Breast epithelium (tissue), 4 donors: ENCODE measurements around the gene FAM78B. TPM values are rescaled to one million over a fixed set of nuclear protein-coding genes. Genes with fewer than 3 reads are reported as not detected.

Experiments used
- DNase-seq, 2 donors: peaks; one replicate each; pipeline ENCODE4 v3.0.0-alpha.2; 2019; ENCODE audit warnings: low spot score in 2 of 2
- H3K27ac ChIP-seq, 2 donors: fragments of 200-600 bp; sonication (generic) in 1 of 2; one replicate each; pipeline ENCODE4 v1.5.1; 2016 to 2019; ENCODE audit warnings: mild to moderate bottlenecking in 1 of 2
- H3K27me3 ChIP-seq, 2 donors: fragments of 200-600 bp; sonication (generic) in 1 of 2; one replicate each; pipeline versions ENCODE4 v1.5.1 to v1.6.0; 2017 to 2019; ENCODE audit warnings: control low read depth in 1 of 2, mild to moderate bottlenecking in 1 of 2
- H3K36me3 ChIP-seq: fragments of 200-600 bp; one replicate; pipeline ENCODE4 v1.5.1; 2019
- H3K4me1 ChIP-seq, 2 donors: fragments of 200-600 bp; sonication (generic); one replicate each; pipeline ENCODE4 v1.5.1; 2016 to 2019; ENCODE audit warnings: control low read depth in 1 of 2
- H3K4me3 ChIP-seq, 3 donors: fragments of 200-600 bp; sonication (generic); 1 replicate in 2 of 3; 2 replicates in 1 of 3; pipeline ENCODE4 v1.5.1; 2016 to 2019; ENCODE audit warnings: mild to moderate bottlenecking in 3 of 3, moderate library complexity in 2 of 3
- H3K9me3 ChIP-seq, 2 donors: fragments of 200-600 bp; sonication (generic) in 1 of 2; one replicate each; pipeline ENCODE4 v1.5.1; 2016 to 2019; ENCODE audit warnings: control low read depth in 1 of 2
- POLR2A ChIP-seq: fragments of 450-650 bp; IDR thresholded peaks from one replicate; pipeline ENCODE4 v1.6.1; 2016; ENCODE audit warnings: antibody characterized with exemption, mild to moderate bottlenecking, moderate library complexity
- POLR2AphosphoS5 ChIP-seq, 3 donors: sonication (generic); formaldehyde crosslinking; IDR thresholded peaks; one replicate each; pipeline ENCODE4 v1.6.1; 2017; ENCODE audit warnings: antibody characterized with exemption in 3 of 3
- intact Hi-C: fragments of 100-400 bp; cut with DNase I; formaldehyde crosslinking; loops from one replicate; pipeline ENCODE4 v1.15.1; 2023; ENCODE audit warnings: low total_unique reads
- total RNA-seq, 3 donors: library from RNA; depleted of rRNA; stranded (reverse); fragments of >200 nt; gene quantifications; one replicate each; pipeline ENCODE4 v1.1.0, GENCODE V29; 2016
- TF ChIP-seq, protein P1 (sequence below), 3 donors: fragments of 450-650 bp; IDR thresholded peaks; one replicate each; pipeline ENCODE4 v1.5.1; 2016 to 2017; ENCODE audit warnings: antibody characterized with exemption in 3 of 3, mild to moderate bottlenecking in 3 of 3, moderate library complexity in 3 of 3

Gene FAM78B
- total RNA-seq, 3 donors from 2014 or later, result 0.98 to 3.2 (median 1.2) TPM

DNA sequence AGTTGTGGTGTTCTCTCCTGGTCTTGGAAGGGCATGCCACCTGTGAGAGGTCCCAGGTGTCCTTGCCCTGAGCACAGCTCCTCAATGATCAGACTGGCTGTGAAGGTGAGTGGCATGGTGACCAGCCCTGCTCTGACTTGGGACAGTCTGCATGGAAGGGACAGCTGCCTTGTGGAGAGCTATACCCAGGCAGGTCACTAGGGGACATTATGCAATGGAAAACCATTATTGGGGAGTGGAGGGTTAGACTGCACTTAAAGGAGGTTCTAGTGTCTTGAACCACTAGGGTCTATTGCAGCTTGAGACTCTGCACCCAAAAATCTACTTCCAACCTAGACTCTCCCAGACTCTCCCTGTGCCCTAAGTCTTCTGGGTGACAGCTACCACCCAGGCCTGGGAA is 24.8 kb downstream of the FAM78B start:
- no peaks in the 10 kb centered on the region for H3K9me3 ChIP-seq

DNA sequence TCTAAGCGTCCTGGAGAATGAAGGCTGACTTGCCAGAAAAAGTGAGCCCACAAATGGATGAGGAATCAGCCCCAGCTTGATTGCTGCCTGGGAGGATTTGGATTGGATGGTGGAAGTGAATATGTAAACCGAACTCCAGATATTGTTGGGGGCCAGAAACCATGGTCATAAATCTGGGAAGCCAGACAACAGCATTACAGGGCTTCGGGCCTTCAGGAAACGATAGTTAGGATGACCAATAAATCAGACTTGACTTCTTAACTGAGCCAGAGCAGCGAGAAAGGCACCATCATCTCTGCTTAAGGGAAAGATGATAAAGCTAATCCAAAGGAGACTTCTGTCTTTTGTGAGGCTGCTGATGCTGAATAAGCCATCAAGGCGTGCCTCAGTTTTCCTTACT is 26.6 kb downstream of the FAM78B start:
- Histone ChIP-seq H3K4me3 (no peak overlapping the region), H3K27me3 (no peaks in the 10 kb centered on the region), H3K36me3 (no peaks in the 10 kb centered on the region), H3K9me3 (no peaks in the 10 kb centered on the region), H3K27ac (no peak overlapping the region), H3K4me1 (no peaks in the 10 kb centered on the region)
- DNase-seq, result no peak
- TF ChIP-seq POLR2AphosphoS5 (IDR thresholded peaks at IDR 0.05) (no peak), POLR2A (no peak)
- TF ChIP-seq, protein P1, sequence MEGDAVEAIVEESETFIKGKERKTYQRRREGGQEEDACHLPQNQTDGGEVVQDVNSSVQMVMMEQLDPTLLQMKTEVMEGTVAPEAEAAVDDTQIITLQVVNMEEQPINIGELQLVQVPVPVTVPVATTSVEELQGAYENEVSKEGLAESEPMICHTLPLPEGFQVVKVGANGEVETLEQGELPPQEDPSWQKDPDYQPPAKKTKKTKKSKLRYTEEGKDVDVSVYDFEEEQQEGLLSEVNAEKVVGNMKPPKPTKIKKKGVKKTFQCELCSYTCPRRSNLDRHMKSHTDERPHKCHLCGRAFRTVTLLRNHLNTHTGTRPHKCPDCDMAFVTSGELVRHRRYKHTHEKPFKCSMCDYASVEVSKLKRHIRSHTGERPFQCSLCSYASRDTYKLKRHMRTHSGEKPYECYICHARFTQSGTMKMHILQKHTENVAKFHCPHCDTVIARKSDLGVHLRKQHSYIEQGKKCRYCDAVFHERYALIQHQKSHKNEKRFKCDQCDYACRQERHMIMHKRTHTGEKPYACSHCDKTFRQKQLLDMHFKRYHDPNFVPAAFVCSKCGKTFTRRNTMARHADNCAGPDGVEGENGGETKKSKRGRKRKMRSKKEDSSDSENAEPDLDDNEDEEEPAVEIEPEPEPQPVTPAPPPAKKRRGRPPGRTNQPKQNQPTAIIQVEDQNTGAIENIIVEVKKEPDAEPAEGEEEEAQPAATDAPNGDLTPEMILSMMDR (IDR thresholded peaks at IDR 0.05), result no peak
- intact Hi-C loops, result no loop called here

More for the DNA sequence above, 24.8 kb downstream of the FAM78B start:
- TF ChIP-seq POLR2A (no peak), POLR2AphosphoS5 (IDR thresholded peaks at IDR 0.05) (no peak)
- TF ChIP-seq, protein P1 (IDR thresholded peaks at IDR 0.05), result no peak
- DNase-seq, result no peak
- intact Hi-C loops, result no loop called here
- no peaks in the 10 kb centered on the region for H3K4me1 ChIP-seq
- H3K36me3 ChIP-seq, result no peaks in the 10 kb centered on the region
- H3K27me3 ChIP-seq, result no peaks in the 10 kb centered on the region
- H3K4me3 ChIP-seq, result no peak overlapping the region
- no peak overlapping the region for H3K27ac ChIP-seq

DNA sequence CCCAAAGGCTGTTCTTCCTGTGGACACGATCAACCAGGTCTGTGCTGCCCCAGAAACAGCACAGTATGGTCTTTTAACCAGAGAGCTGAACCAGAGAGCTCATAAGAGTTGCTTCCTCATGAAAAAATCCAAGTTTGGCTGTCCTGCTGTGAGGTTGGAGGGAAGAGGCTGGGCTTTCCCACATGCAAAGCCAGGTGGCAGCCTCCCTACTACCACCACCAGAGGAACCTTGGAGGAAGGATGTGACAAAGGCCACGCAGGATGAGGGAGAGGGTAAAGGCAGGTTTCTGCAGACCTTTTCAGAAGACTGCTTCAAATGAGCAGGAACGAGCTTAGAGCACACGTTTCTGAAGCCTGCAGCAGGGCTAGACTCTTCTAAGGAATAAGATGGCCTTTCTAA is 27.1 kb downstream of the FAM78B start:
- Histone ChIP-seq H3K4me3 (no peak overlapping the region), H3K27me3 (no peaks in the 10 kb centered on the region), H3K36me3 (no peaks in the 10 kb centered on the region), H3K4me1 (no peaks in the 10 kb centered on the region), H3K9me3 (no peaks in the 10 kb centered on the region), H3K27ac (no peak overlapping the region)
- intact Hi-C loops, result no loop called here
- DNase-seq, result no peak
- TF ChIP-seq POLR2A (no peak), POLR2AphosphoS5 (IDR thresholded peaks at IDR 0.05) (no peak)
- TF ChIP-seq, protein P1 (IDR thresholded peaks at IDR 0.05), result no peak

GRCh38 chr1:166136699-166137401 is 30.0 kb downstream of the FAM78B start:
- TF ChIP-seq POLR2AphosphoS5 (IDR thresholded peaks at IDR 0.05), result no peak
- TF ChIP-seq, protein P1 (IDR thresholded peaks at IDR 0.05), result no peak
- no peak for TF ChIP-seq POLR2A
- no peaks in the 10 kb centered on the region for H3K27me3 ChIP-seq
- intact Hi-C loops, result no loop called here
- no peaks in the 10 kb centered on the region for H3K36me3 ChIP-seq
- H3K4me1 ChIP-seq, result no peaks in the 10 kb centered on the region
- no peaks in the 10 kb centered on the region for H3K9me3 ChIP-seq
- H3K27ac ChIP-seq, result no peak overlapping the region
- DNase-seq, result no peak
- H3K4me3 ChIP-seq, result no peak overlapping the region

DNA sequence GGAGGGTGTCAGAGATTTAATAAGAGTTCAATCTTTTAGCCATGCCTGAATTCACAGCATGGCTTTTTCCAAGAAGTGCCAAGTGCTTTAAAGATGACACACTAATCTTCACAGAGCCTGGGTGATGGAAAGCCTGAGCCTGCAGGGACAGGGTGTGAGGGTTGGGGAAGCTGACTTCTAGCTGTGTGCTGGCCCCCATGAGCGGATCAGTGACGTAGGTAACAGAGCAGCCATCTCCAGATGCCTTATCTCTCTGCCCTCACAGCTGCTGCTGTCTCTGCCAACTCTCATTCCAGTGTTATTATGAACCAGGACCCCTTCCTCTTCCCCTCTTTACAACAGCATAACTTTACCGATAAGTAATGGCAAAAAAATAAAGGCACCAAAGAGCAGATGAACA is 30.6 kb downstream of the FAM78B start:
- no peaks in the 10 kb centered on the region for H3K9me3 ChIP-seq
- no peak for DNase-seq
- no peak overlapping the region for H3K4me3 ChIP-seq
- no peaks in the 10 kb centered on the region for H3K27me3 ChIP-seq
- TF ChIP-seq POLR2AphosphoS5 (IDR thresholded peaks at IDR 0.05) (no peak), POLR2A (no peak)
- TF ChIP-seq, protein P1 (IDR thresholded peaks at IDR 0.05), result no peak
- no peak overlapping the region for H3K27ac ChIP-seq
- intact Hi-C loops, result no loop called here
- no peaks in the 10 kb centered on the region for H3K36me3 ChIP-seq
- H3K4me1 ChIP-seq, result no peaks in the 10 kb centered on the region
